HG02588 (cell line): ENCODE results near the gene FOXF1.
A peak's percentile ranks its signal among the peaks of the same experiment; 100 is the strongest.

Experiments used
- ATAC-seq: cut with Tn5 transposase; IDR thresholded peaks from one replicate; pipeline ENCODE4 v1.9.1; 2021; ENCODE audit warnings: mild to moderate bottlenecking, moderate library complexity; ENCODE audit not compliant: unreplicated experiment

The FOXF1 gene

DNA sequence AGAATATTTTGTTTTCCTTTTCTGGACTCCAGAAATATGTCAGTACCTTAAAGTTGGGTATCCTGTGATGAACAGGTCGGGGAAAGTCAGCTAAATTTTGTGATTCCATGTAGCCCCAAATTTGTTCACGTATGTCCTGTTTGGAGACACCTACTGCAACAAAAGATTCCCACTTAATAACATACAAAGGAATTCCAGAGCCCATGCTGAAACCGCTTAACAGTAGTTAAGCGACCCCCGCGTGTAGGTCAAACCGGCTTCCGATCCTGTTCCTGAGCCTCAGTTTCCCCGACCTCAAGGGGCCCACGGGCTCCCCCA, 44.2 kb downstream of the FOXF1 start:
- ATAC-seq = no peak

- peak; percentile 83 for ATAC-seq
Measured at GRCh38 chr16:86554917-86555703, 44.8 kb downstream of the FOXF1 start, which contains the start of gene MTHFSD. Gene MTHFSD (minus strand): TSS chr16:86555235. CDS start chr16:86555184, 51 bp downstream.

- no peak for ATAC-seq
Measured at GRCh38 chr16:86555704-86556075, 45.4 kb downstream of the FOXF1 start.

GRCh38 chr16:86556576-86556975, 46.2 kb downstream of the FOXF1 start:
- no peak for ATAC-seq

DNA sequence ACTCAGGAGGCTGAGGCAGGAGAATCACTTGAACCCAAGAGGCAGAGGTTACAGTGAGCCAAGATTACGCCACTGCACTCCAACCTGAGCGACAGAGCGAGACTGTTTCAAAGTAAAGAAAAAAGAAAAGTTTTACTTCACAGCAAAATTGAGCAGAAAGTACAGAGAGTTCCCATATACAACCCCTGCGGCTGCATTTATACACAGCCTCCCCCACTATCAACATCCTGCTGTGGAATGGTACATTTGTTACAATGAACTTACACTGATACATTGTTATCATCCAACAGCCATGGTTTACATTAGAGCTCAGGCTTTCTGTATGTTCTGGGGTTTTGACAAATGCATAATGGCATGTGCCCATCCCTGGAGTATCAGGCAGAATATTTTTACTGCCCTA, 47.3 kb downstream of the FOXF1 start:
- ATAC-seq = no peak

DNA sequence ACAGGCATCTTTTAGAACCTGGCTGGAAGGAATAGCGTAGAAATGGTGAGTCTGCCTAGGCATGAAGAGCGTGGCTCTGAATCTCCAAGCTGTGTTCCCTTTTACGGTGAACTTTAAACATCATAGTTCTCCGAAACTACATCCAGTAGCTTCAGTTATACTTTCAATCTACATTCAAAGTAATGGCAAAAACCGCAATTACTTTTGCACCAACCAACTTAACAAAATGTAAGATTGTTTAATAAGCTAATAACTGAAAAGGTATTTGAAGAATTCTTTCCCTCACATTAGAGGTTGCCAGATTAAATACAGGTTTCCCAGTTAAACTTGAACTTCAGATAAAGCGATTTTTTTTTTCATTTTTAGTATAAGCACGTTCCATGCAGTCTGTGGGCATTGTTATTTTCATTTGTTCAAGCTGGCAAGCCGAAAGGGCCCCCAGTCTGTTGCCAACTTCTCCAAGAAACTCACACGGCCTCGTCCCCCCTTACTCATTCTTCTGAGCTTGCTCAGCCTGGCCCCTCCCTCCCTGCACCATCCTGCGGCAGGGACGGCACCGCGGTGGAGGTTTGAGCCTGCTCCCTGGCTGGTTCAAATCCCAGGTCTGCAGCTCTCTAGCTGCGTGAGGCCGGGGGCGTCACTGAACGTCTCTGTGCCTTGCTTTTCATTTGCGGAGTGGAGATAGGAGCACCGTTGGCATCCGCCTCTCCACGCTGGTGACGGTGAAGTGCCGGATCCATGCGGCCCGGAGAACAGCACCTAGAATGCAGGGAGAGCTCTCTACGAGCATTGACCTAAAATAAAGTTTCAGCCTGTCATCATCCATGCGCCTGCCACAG, 48.2 kb downstream of the FOXF1 start:
- no peak for ATAC-seq

DNA sequence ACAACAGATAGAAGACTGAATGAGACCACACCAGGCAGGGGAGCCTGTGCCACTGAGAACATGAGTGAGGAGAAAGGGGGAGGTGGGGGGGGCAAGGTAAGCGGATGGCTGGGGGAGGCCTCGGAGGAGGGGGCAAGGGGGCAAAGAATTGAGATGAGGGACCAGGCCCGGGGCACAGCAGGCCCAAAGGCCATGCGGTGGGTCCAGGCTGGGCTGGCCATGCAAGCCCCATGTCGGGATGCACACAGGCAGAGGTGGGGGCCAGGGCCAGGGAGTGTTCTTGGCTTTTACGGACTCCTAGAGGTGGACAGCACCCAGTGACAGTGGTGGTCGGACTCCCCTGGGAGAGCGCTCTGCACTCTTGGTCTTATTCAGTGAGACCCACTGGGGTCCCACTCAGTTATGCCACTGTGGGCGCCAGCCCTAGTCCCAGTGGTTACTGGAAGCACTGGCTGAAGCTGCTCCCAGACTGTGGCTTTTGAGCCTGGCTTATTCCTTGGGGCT, 49.5 kb downstream of the FOXF1 start:
- ATAC-seq = no peak

GRCh38 chr16:86562356-86562755, 52.0 kb downstream of the FOXF1 start:
- ATAC-seq = no peak

DNA sequence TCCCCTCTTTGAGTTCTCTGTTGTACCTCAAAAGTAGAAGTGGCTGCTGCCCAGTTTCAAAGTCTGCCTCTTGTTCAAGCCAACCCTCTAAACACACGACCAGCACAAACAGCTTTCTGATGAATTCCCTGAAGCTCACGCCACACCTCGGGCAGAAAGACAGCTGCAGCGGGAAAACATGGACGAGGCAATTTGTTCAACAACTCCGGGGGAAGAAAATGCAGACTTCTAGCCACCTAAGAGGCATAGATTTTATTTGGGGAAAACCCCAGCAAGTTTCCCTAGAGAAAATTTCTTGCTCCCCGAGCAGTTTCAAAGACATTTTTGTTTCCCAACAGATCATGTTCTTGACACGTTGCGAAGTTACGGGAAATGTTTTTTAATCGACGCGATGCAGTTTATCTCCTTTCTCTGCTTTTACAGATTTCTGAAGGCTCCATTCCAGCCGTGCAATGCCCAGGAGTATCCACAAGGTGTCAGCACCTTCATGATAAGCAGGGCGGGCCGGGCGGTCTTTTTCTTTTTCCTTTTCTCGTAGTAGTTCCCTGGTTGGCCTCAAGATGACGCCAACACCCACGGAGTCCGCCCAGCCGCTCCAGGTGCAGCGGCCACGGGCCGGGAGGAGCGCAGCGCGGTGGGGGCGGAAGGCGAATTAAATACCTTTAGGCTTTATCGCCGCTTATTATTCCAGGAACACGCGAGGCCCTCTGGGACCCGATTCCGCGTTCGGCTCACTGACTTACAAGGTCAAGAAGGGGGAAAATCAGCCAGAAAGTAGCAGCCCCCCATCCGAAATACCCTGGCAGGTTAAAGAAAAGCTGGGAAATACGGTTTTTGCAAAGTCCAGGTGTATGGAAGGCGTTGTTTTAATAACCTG, 53.4 kb downstream of the FOXF1 start:
- ATAC-seq = no peak
